ENCODE measurements around the gene APOA5. TPM values are rescaled to one million over a fixed set of nuclear protein-coding genes. Genes with fewer than 3 reads are reported as not detected.

APOA5 gene
- total and polyA plus RNA-seq, 2 of the 13 experiments (the other 11 are each of a cell fraction or from before 2014, with no cell fraction given): 44.0 to 49.1 TPM

DNA sequence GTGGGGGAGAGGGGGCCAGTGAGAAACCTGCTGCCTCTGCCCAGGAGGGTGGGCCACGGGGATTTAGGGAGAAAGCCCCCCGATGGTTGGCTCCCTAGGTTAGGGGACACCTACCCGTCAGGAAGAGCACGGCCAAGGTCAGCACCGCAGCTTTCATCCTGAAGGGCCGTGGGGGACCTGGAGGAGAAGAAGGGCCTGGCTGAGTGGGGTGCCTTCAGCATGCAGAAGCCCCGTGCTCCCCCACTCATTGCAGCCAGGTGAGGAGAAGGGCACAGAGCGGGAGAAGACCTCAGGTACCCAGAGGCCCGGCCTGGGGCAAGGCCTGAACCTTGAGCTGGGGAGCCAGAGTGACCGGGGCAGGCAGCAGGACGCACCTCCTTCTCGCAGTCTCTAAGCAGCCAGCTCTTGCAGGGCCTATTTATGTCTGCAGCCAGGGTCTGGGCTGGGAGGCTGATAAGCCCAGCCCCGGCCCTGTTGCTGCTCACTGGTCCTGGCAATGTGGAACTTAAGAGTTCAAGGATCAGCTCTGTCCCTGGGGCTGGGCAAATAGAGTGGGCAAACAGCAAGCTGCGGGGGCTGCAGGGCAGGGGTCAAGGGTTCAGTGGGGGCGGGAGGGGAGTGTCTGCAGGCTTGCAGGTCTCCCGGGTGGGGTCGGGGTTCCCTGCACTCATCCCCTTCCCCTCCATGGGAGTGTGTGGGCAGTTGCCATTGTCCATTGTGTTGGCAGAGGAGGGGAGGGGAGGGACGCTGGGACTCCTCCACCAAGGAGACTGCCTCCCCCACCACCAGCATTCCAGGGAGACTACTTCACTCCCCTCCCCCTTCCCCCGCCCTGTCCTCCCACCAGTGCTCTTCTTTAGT is 45.8 kb upstream of the APOA5 start, which contains the start of gene APOA1 (continued):
- TF ChIP-seq KDM3A (CRISPR knock-in tag; IDR thresholded peaks at IDR 0.05; ENCODE audit: low read depth) (peak; percentile 69; the same call in 1 of the 2 replicates), CCAR2 (optimal IDR thresholded peaks at IDR 0.05; ENCODE audit: low read depth, low read length) (no peak), ZNF761 (CRISPR knock-in tag; conservative IDR thresholded peaks at IDR 0.05) (peak; percentile 53; the same call in 1 of the 2 replicates), ZNF12 (CRISPR knock-in tag; IDR thresholded peaks at IDR 0.05) (no peak; the same call in none of the 2 replicates), MTF1 (CRISPR knock-in tag; IDR thresholded peaks at IDR 0.05) (peak; percentile 27; the same call in 1 of the 2 replicates), HMGA1 (CRISPR knock-in tag; conservative IDR thresholded peaks at IDR 0.05) (no peak), ZNF674 (CRISPR knock-in tag; IDR thresholded peaks at IDR 0.05; ENCODE audit: low read depth) (no peak), ZNF749 (CRISPR knock-in tag; IDR thresholded peaks at IDR 0.05; ENCODE audit: borderline replicate concordance) (peak; percentile 83; the same call in 1 of the 2 replicates), SMARCC2 (IDR thresholded peaks at IDR 0.05) (no peak), ZNF549 (CRISPR knock-in tag; IDR thresholded peaks at IDR 0.05) (no peak)
- TF ChIP-seq, protein P1, sequence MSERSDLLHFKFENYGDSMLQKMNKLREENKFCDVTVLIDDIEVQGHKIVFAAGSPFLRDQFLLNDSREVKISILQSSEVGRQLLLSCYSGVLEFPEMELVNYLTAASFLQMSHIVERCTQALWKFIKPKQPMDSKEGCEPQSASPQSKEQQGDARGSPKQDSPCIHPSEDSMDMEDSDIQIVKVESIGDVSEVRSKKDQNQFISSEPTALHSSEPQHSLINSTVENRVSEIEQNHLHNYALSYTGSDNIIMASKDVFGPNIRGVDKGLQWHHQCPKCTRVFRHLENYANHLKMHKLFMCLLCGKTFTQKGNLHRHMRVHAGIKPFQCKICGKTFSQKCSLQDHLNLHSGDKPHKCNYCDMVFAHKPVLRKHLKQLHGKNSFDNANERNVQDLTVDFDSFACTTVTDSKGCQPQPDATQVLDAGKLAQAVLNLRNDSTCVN (CRISPR knock-in tag; IDR thresholded peaks at IDR 0.05; ENCODE audit: borderline replicate concordance): peak; percentile 54; the same call in 1 of the 2 replicates
- TF ChIP-seq, protein P2, sequence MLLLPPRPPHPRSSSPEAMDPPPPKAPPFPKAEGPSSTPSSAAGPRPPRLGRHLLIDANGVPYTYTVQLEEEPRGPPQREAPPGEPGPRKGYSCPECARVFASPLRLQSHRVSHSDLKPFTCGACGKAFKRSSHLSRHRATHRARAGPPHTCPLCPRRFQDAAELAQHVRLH (CRISPR knock-in tag; IDR thresholded peaks at IDR 0.05; ENCODE audit: borderline replicate concordance, low read depth): peak; percentile 96
- TF ChIP-seq, protein P3, sequence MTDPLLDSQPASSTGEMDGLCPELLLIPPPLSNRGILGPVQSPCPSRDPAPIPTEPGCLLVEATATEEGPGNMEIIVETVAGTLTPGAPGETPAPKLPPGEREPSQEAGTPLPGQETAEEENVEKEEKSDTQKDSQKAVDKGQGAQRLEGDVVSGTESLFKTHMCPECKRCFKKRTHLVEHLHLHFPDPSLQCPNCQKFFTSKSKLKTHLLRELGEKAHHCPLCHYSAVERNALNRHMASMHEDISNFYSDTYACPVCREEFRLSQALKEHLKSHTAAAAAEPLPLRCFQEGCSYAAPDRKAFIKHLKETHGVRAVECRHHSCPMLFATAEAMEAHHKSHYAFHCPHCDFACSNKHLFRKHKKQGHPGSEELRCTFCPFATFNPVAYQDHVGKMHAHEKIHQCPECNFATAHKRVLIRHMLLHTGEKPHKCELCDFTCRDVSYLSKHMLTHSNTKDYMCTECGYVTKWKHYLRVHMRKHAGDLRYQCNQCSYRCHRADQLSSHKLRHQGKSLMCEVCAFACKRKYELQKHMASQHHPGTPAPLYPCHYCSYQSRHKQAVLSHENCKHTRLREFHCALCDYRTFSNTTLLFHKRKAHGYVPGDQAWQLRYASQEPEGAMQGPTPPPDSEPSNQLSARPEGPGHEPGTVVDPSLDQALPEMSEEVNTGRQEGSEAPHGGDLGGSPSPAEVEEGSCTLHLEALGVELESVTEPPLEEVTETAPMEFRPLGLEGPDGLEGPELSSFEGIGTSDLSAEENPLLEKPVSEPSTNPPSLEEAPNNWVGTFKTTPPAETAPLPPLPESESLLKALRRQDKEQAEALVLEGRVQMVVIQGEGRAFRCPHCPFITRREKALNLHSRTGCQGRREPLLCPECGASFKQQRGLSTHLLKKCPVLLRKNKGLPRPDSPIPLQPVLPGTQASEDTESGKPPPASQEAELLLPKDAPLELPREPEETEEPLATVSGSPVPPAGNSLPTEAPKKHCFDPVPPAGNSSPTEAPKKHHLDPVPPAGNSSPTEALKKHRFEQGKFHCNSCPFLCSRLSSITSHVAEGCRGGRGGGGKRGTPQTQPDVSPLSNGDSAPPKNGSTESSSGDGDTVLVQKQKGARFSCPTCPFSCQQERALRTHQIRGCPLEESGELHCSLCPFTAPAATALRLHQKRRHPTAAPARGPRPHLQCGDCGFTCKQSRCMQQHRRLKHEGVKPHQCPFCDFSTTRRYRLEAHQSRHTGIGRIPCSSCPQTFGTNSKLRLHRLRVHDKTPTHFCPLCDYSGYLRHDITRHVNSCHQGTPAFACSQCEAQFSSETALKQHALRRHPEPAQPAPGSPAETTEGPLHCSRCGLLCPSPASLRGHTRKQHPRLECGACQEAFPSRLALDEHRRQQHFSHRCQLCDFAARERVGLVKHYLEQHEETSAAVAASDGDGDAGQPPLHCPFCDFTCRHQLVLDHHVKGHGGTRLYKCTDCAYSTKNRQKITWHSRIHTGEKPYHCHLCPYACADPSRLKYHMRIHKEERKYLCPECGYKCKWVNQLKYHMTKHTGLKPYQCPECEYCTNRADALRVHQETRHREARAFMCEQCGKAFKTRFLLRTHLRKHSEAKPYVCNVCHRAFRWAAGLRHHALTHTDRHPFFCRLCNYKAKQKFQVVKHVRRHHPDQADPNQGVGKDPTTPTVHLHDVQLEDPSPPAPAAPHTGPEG (CRISPR knock-in tag; IDR thresholded peaks at IDR 0.05): no peak; the same call in none of the 2 replicates
- TF ChIP-seq, protein P4, sequence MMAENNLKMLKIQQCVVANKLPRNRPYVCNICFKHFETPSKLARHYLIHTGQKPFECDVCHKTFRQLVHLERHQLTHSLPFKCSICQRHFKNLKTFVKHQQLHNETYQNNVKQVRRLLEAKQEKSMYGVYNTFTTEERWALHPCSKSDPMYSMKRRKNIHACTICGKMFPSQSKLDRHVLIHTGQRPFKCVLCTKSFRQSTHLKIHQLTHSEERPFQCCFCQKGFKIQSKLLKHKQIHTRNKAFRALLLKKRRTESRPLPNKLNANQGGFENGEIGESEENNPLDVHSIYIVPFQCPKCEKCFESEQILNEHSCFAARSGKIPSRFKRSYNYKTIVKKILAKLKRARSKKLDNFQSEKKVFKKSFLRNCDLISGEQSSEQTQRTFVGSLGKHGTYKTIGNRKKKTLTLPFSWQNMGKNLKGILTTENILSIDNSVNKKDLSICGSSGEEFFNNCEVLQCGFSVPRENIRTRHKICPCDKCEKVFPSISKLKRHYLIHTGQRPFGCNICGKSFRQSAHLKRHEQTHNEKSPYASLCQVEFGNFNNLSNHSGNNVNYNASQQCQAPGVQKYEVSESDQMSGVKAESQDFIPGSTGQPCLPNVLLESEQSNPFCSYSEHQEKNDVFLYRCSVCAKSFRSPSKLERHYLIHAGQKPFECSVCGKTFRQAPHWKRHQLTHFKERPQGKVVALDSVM (CRISPR knock-in tag; IDR thresholded peaks at IDR 0.05): no peak
- TF ChIP-seq, protein P5, sequence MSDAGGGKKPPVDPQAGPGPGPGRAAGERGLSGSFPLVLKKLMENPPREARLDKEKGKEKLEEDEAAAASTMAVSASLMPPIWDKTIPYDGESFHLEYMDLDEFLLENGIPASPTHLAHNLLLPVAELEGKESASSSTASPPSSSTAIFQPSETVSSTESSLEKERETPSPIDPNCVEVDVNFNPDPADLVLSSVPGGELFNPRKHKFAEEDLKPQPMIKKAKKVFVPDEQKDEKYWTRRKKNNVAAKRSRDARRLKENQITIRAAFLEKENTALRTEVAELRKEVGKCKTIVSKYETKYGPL (CRISPR knock-in tag; IDR thresholded peaks at IDR 0.05): 0 out of 2 replicates have a peak, but pooled peaks have one; percentile 16

All from HepG2 (cell line).